OCI-LY7 (cell line): ENCODE results near the gene IL1RAPL1.

Experiments
- EZH2phosphoT487 ChIP-seq: fragments of 200-600 bp; sonication (generic); IDR thresholded peaks from 2 replicates; pipeline ENCODE4 v1.6.1; 2018; ENCODE audit warnings: low read depth, borderline replicate concordance, mild to moderate bottlenecking, mixed run types, antibody characterized with exemption, low read length, moderate library complexity, mixed read lengths
- TF ChIP-seq, protein P1 (sequence below): fragments of 200-600 bp; sonication (generic); conservative IDR thresholded peaks from 2 replicates; pipeline ENCODE4 v1.5.1; 2014; ENCODE audit warnings: mild to moderate bottlenecking, antibody characterized with exemption, low read length, moderate library complexity, mixed read lengths

- TF ChIP-seq, protein P1, sequence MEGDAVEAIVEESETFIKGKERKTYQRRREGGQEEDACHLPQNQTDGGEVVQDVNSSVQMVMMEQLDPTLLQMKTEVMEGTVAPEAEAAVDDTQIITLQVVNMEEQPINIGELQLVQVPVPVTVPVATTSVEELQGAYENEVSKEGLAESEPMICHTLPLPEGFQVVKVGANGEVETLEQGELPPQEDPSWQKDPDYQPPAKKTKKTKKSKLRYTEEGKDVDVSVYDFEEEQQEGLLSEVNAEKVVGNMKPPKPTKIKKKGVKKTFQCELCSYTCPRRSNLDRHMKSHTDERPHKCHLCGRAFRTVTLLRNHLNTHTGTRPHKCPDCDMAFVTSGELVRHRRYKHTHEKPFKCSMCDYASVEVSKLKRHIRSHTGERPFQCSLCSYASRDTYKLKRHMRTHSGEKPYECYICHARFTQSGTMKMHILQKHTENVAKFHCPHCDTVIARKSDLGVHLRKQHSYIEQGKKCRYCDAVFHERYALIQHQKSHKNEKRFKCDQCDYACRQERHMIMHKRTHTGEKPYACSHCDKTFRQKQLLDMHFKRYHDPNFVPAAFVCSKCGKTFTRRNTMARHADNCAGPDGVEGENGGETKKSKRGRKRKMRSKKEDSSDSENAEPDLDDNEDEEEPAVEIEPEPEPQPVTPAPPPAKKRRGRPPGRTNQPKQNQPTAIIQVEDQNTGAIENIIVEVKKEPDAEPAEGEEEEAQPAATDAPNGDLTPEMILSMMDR = no peak
- TF ChIP-seq EZH2phosphoT487 = no peak
Observed at GRCh38 chrX:29082558-29082957, 495.3 kb downstream of the IL1RAPL1 start.
